HCT116 (cell line): ENCODE measurements around the gene ZEB1. TPM values are rescaled to one million over a fixed set of nuclear protein-coding genes. Genes with fewer than 3 reads are reported as not detected.

Experiments
- ATAC-seq: fragments of 200-7000 bp; cut with Tn5 transposase; 2 replicates; pipeline ENCODE4 v1.9.1; 2020; ENCODE audit warnings: mild to moderate bottlenecking, moderate library complexity
- BruUV-seq: library from RNA; stranded (reverse); fragments of 400-500 nt; replicated peaks from 2 replicates; lab custom pipeline; 2021; lab: Mats Ljungman, UMichigan
- CTCF ChIA-PET: fragments of 300-600 bp; sonication (Branson Sonifier 250); formaldehyde crosslinking; loops from one replicate; lab custom pipeline; 2021; ENCODE audit warnings: antibody characterized with exemption; lab: Charles Lee
- POLR2A ChIA-PET: fragments of 300-600, 350-600 bp; sonication (Branson Sonifier 250); formaldehyde crosslinking; loops from one replicate; lab custom pipeline; 2021; ENCODE audit warnings: antibody characterized with exemption; lab: Charles Lee
- RAD21 ChIA-PET, 2 experiments: fragments of 300-600 bp; sonication (Branson Sonifier 250); formaldehyde crosslinking; loops; one replicate each; lab custom pipeline; 2023; ENCODE audit warnings: low total read pairs in 2 of 2; ENCODE audit not compliant: uncharacterized antibody in 2 of 2, unreplicated experiment in 2 of 2, low non-redundant PET in 1 of 2; lab: Charles Lee
- DNase-seq: peaks from one replicate; pipeline ENCODE4 v3.0.0-alpha.2; 2010; ENCODE audit warnings: low read depth, low spot score
- H2AFZ ChIP-seq: fragments of 200-600 bp; shearing (Covaris generic), sonication (generic); 2 replicates; pipeline ENCODE4 v1.6.1; 2017; ENCODE audit warnings: low read depth, mixed run types, mixed read lengths, antibody characterized with exemption, low read length; ENCODE audit not compliant: poor library complexity, severe bottlenecking
- H3K27ac ChIP-seq: 2 replicates; pipeline ENCODE4 v1.5.1; 2012; ENCODE audit warnings: low read depth, low read length
- H3K27me3 ChIP-seq: fragments of 200-600 bp; sonication (generic); 2 replicates; pipeline ENCODE4 v1.6.1; 2016; ENCODE audit warnings: mixed run types, low read length, mixed read lengths; ENCODE audit not compliant: insufficient read depth
- H3K36me3 ChIP-seq, 2 experiments: fragments of 200-500 bp in 1 of 2; fragments of 200-600 bp in 1 of 2; sonication (Bioruptor generic) in 1 of 2; sonication (generic) in 1 of 2; 2 replicates each; pipeline versions ENCODE4 v1.5.1 to v1.6.1; 2014 to 2016; ENCODE audit warnings: low read length in 2 of 2, inconsistent platforms in 1 of 2, mixed read lengths in 1 of 2, mixed run types in 1 of 2; ENCODE audit not compliant: insufficient read depth in 2 of 2, control insufficient read depth in 1 of 2
- H3K4me1 ChIP-seq, 2 experiments: fragments of 200-600 bp in 1 of 2; sonication (generic) in 1 of 2; 2 replicates each; pipeline versions ENCODE4 v1.5.1 to v1.6.1; 2012 to 2017; ENCODE audit warnings: low read length in 2 of 2, inconsistent platforms in 1 of 2, mild to moderate bottlenecking in 1 of 2, mixed read lengths in 1 of 2, mixed run types in 1 of 2, moderate library complexity in 1 of 2; ENCODE audit not compliant: insufficient read depth in 2 of 2, control insufficient read depth in 1 of 2
- H3K4me2 ChIP-seq: fragments of 200-600 bp; sonication (generic); 2 replicates; pipeline ENCODE4 v1.6.1; 2017; ENCODE audit warnings: mixed run types, low read length, mixed read lengths
- H3K4me3 ChIP-seq, 2 experiments: fragments of 200-600 bp in 1 of 2; sonication (generic) in 1 of 2; replicated peaks in 1 of 2; 2 replicates each; pipeline ENCODE4 v1.5.1; 2011 to 2016; ENCODE audit warnings: low read length in 2 of 2, control low read depth in 1 of 2, low read depth in 1 of 2, mild to moderate bottlenecking in 1 of 2, mixed read lengths in 1 of 2, mixed run types in 1 of 2
- H3K79me2 ChIP-seq: fragments of 200-600 bp; sonication (generic); 2 replicates; pipeline ENCODE4 v1.6.1; 2017; ENCODE audit warnings: mild to moderate bottlenecking, mixed run types, low read length, moderate library complexity, mixed read lengths; ENCODE audit not compliant: insufficient read depth
- H3K9ac ChIP-seq: fragments of 200-600 bp; sonication (generic); 2 replicates; pipeline ENCODE4 v1.6.1; 2016; ENCODE audit warnings: low read length, mixed read lengths
- H3K9me2 ChIP-seq: fragments of 200-600 bp; sonication (generic), shearing (Covaris generic); 2 replicates; pipeline ENCODE4 v1.6.1; 2017; ENCODE audit warnings: mixed run types, mild to moderate bottlenecking, moderate library complexity; ENCODE audit not compliant: insufficient read depth
- H3K9me3 ChIP-seq, 2 experiments: fragments of 200-500 bp in 1 of 2; fragments of 200-600 bp in 1 of 2; sonication (Bioruptor generic) in 1 of 2; sonication (generic) in 1 of 2; 2 replicates each; pipeline ENCODE4 v1.6.1; 2014 to 2017; ENCODE audit warnings: low read length in 2 of 2, mixed read lengths in 2 of 2, inconsistent platforms in 1 of 2, low read depth in 1 of 2, mild to moderate bottlenecking in 1 of 2, mixed run types in 1 of 2, moderate library complexity in 1 of 2; ENCODE audit not compliant: control insufficient read depth in 1 of 2, insufficient read depth in 1 of 2
- H4K20me1 ChIP-seq: fragments of 200-600 bp; sonication (generic), shearing (Covaris generic); 2 replicates; pipeline ENCODE4 v1.6.1; 2017; ENCODE audit warnings: mixed run types, mild to moderate bottlenecking, moderate library complexity; ENCODE audit not compliant: insufficient read depth
- CBX3 ChIP-seq: IDR thresholded peaks from 2 replicates; pipeline ENCODE4 v1.6.1; 2012; ENCODE audit warnings: low read depth
- CEBPB ChIP-seq: IDR thresholded peaks from 2 replicates; pipeline ENCODE4 v1.6.1; 2012; ENCODE audit warnings: low read depth
- EGR1 ChIP-seq: IDR thresholded peaks from 2 replicates; pipeline ENCODE4 v1.6.1; 2012; ENCODE audit warnings: low read depth
- ELF1 ChIP-seq: IDR thresholded peaks from 2 replicates; pipeline ENCODE4 v1.6.1; 2012; ENCODE audit warnings: low read depth, borderline replicate concordance
- EZH2 ChIP-seq: fragments of 200-600 bp; sonication (generic); IDR thresholded peaks from 2 replicates; pipeline ENCODE4 v1.6.1; 2017; ENCODE audit warnings: antibody characterized with exemption, mixed run types
- FOSL1 ChIP-seq: IDR thresholded peaks from 2 replicates; pipeline ENCODE4 v1.6.1; 2012; ENCODE audit warnings: low read depth
- JUND ChIP-seq: IDR thresholded peaks from 2 replicates; pipeline ENCODE4 v1.6.1; 2012
- POLR2A ChIP-seq: IDR thresholded peaks from 2 replicates; pipeline ENCODE4 v1.7.0; 2011; ENCODE audit warnings: borderline replicate concordance; ENCODE audit not compliant: insufficient read depth, insufficient read length; ENCODE audit errors: extremely low read depth
- SIN3A ChIP-seq: IDR thresholded peaks from 2 replicates; pipeline ENCODE4 v1.6.1; 2012; ENCODE audit warnings: low read depth
- SP1 ChIP-seq: IDR thresholded peaks from 2 replicates; pipeline ENCODE4 v1.6.1; 2012; ENCODE audit warnings: low read depth
- SRF ChIP-seq: IDR thresholded peaks from 2 replicates; pipeline ENCODE4 v1.6.1; 2012; ENCODE audit warnings: low read depth
- TCF7L2 ChIP-seq: IDR thresholded peaks from 2 replicates; pipeline ENCODE4 v1.7.0; 2011; ENCODE audit warnings: borderline replicate concordance, inconsistent platforms; ENCODE audit not compliant: insufficient read depth, insufficient read length; ENCODE audit errors: extremely low read depth
- YY1 ChIP-seq: IDR thresholded peaks from 2 replicates; pipeline ENCODE4 v1.6.1; 2011; ENCODE audit warnings: low read length, low read depth, moderate library complexity, mild to moderate bottlenecking; ENCODE audit not compliant: insufficient replicate concordance; ENCODE audit errors: extremely low read depth
- ZFX ChIP-seq: fragments of 450-650 bp; IDR thresholded peaks from 2 replicates; pipeline ENCODE4 v1.6.1; 2017
- ZNF274 ChIP-seq: fragments of 200-500 bp; sonication (Bioruptor generic); IDR thresholded peaks from 2 replicates; pipeline ENCODE4 v1.6.1; 2014; ENCODE audit warnings: mild to moderate bottlenecking, low read depth, low read length, inconsistent platforms
- intact Hi-C: fragments of 100-400 bp; cut with micrococcal nuclease; formaldehyde crosslinking; loops from 2 replicates; pipeline ENCODE4 v1.10.0; 2022
- total RNA-seq: library from RNA; stranded (reverse); gene quantifications from one replicate; pipeline ENCODE4 v1.2.1, GENCODE V29; 2021; ENCODE audit not compliant: unreplicated experiment
- TF ChIP-seq, protein P1 (sequence below): IDR thresholded peaks from 2 replicates; pipeline ENCODE4 v1.6.1; 2012
- TF ChIP-seq, protein P2 (sequence below), 3 experiments: fragments of 200-600 bp in 1 of 3; sonication (generic) in 1 of 3; IDR thresholded peaks in 2 of 3; conservative IDR thresholded peaks in 1 of 3; 2 replicates each; pipeline ENCODE4 v1.5.1; 2012 to 2017; ENCODE audit warnings: low read depth in 2 of 3, low read length in 2 of 3, antibody characterized with exemption in 1 of 3, borderline replicate concordance in 1 of 3, control low read depth in 1 of 3, mild to moderate bottlenecking in 1 of 3, mixed read lengths in 1 of 3, mixed run types in 1 of 3, moderate library complexity in 1 of 3; ENCODE audit not compliant: insufficient read depth in 1 of 3
- TF ChIP-seq, protein P3 (sequence below): IDR thresholded peaks from 2 replicates; pipeline ENCODE4 v1.6.1; 2011; ENCODE audit warnings: mild to moderate bottlenecking, low read length, moderate library complexity; ENCODE audit not compliant: insufficient replicate concordance; ENCODE audit errors: extremely low read depth

ZEB1 gene
- total RNA-seq, 1 experiment from 2014 or later = 3.4 TPM

DNA sequence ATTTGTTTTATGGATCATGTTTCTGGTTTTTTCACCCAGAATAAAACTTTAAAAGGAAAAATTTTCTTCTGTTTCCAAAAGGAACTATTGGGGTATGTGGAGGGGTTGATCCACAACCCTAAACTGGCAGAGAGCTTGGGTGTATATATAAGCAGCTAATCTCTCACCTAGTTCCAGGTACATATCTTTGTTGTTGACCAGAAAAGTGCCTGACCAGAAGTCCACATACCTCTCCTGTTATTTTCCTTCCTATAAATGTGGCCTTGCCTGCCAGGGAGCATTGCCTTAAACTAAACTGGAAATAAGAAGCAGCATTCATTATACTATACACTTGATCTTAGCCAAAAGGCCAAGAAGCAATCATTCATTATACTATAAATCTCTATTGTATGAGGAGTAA, 112.0 kb downstream of the ZEB1 start:
- DNase-seq = no peak
- Histone ChIP-seq H3K4me3 (no peak overlapping the region), H3K4me1 (peaks cover 0 to 13% of the 10 kb centered on the region in 2 experiments; a peak in 1 of 4 replicates), H3K9me3 (no peaks in the 10 kb centered on the region), H3K9me2 (no peaks in the 10 kb centered on the region), H3K27ac (no peak overlapping the region)
- ChIA-PET RAD21 (no interaction called here), CTCF (no interaction called here)
- intact Hi-C loops = no loop called here
- no peak for TF ChIP-seq EZH2
- TF ChIP-seq JUND = no peak
- no peak for TF ChIP-seq FOSL1
- TF ChIP-seq CBX3 = no peak
- TF ChIP-seq EGR1 = no peak
- TF ChIP-seq TCF7L2 = no peak
- TF ChIP-seq SRF = no peak
- TF ChIP-seq, protein P1, sequence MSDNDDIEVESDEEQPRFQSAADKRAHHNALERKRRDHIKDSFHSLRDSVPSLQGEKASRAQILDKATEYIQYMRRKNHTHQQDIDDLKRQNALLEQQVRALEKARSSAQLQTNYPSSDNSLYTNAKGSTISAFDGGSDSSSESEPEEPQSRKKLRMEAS = no peak
- TF ChIP-seq SIN3A = no peak
- no peak for TF ChIP-seq ZNF274
- TF ChIP-seq ELF1 = no peak
- no peak for TF ChIP-seq CEBPB
- no peak for TF ChIP-seq SP1
- TF ChIP-seq ZFX = no peak
- TF ChIP-seq, all 23 proteins: peak for 0
- H4K20me1 ChIP-seq = no peaks in the 10 kb centered on the region
- H3K4me2 ChIP-seq = no peak overlapping the region
- POLR2A ChIA-PET = no interaction called here
- BruUV-seq = no TSS peak
- no peak overlapping the region for H2AFZ ChIP-seq
- no peaks in the 10 kb centered on the region for H3K36me3 ChIP-seq
- no peaks in the 10 kb centered on the region for H3K79me2 ChIP-seq
- no peak overlapping the region for H3K9ac ChIP-seq
- H3K27me3 ChIP-seq = no peaks in the 10 kb centered on the region
- no peak for ATAC-seq

DNA sequence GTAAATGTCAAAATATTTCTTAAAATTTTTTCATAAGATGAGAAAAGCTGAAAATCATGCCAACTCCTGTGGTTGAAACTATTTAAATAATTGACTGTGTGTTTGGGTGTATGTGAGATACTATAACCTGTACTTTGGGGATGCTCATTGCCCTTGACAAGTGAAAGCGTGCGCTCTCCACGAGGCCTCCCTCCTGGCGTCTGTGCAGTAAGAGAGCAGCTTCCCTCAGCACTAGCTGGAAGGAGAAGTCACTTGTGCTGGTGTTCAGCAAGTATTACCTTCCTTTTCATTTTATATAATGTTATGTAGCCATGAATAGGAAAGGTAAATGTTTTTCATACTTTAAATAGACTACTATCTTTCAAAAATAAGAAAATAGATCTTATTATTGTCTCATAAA, 118.9 kb downstream of the ZEB1 start:
- H2AFZ ChIP-seq = no peak overlapping the region
- H3K4me1 ChIP-seq = no peaks in the 10 kb centered on the region
- no peaks in the 10 kb centered on the region for H3K9me3 ChIP-seq
- H3K27ac ChIP-seq = no peak overlapping the region
- no peak overlapping the region for H3K4me3 ChIP-seq
- RAD21 ChIA-PET = no interaction called here
- no peak overlapping the region for H3K4me2 ChIP-seq
- CTCF ChIA-PET = no interaction called here
- no peaks in the 10 kb centered on the region for H3K36me3 ChIP-seq
- intact Hi-C loops = no loop called here
- POLR2A ChIA-PET = no interaction called here
- no TSS peak for BruUV-seq
- no peaks in the 10 kb centered on the region for H3K79me2 ChIP-seq
- H3K9ac ChIP-seq = no peak overlapping the region
- ATAC-seq (no peak), DNase-seq (no peak)
- H4K20me1 ChIP-seq = no peaks in the 10 kb centered on the region
- H3K9me2 ChIP-seq = no peaks in the 10 kb centered on the region
- no peaks in the 10 kb centered on the region for H3K27me3 ChIP-seq
- no peak for TF ChIP-seq FOSL1
- no peak for TF ChIP-seq EZH2
- no peak for TF ChIP-seq CEBPB
- no peak for TF ChIP-seq YY1
- TF ChIP-seq SRF = no peak
- TF ChIP-seq ZFX = no peak
- TF ChIP-seq ELF1 = no peak
- no peak for TF ChIP-seq SIN3A
- no peak for TF ChIP-seq TCF7L2
- TF ChIP-seq, protein P1 = no peak
- TF ChIP-seq, protein P2, sequence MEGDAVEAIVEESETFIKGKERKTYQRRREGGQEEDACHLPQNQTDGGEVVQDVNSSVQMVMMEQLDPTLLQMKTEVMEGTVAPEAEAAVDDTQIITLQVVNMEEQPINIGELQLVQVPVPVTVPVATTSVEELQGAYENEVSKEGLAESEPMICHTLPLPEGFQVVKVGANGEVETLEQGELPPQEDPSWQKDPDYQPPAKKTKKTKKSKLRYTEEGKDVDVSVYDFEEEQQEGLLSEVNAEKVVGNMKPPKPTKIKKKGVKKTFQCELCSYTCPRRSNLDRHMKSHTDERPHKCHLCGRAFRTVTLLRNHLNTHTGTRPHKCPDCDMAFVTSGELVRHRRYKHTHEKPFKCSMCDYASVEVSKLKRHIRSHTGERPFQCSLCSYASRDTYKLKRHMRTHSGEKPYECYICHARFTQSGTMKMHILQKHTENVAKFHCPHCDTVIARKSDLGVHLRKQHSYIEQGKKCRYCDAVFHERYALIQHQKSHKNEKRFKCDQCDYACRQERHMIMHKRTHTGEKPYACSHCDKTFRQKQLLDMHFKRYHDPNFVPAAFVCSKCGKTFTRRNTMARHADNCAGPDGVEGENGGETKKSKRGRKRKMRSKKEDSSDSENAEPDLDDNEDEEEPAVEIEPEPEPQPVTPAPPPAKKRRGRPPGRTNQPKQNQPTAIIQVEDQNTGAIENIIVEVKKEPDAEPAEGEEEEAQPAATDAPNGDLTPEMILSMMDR (IDR thresholded peaks at IDR 0.05 in 2 of 3, conservative IDR thresholded peaks at IDR 0.05 in 1 of 3; ENCODE audit: borderline replicate concordance in 1 of 3, insufficient read depth in 1 of 3, low read depth in 2 of 3, low read length in 2 of 3) = no peak
- TF ChIP-seq POLR2A = no peak
- TF ChIP-seq, protein P3, sequence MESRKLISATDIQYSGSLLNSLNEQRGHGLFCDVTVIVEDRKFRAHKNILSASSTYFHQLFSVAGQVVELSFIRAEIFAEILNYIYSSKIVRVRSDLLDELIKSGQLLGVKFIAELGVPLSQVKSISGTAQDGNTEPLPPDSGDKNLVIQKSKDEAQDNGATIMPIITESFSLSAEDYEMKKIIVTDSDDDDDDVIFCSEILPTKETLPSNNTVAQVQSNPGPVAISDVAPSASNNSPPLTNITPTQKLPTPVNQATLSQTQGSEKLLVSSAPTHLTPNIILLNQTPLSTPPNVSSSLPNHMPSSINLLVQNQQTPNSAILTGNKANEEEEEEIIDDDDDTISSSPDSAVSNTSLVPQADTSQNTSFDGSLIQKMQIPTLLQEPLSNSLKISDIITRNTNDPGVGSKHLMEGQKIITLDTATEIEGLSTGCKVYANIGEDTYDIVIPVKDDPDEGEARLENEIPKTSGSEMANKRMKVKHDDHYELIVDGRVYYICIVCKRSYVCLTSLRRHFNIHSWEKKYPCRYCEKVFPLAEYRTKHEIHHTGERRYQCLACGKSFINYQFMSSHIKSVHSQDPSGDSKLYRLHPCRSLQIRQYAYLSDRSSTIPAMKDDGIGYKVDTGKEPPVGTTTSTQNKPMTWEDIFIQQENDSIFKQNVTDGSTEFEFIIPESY = no peak
